Heart left ventricle (tissue), 16 donors: ENCODE measurements around the gene CNOT4. TPM values are rescaled to one million over a fixed set of nuclear protein-coding genes. Genes with fewer than 3 reads are reported as not detected.
"Not testable (repeated sequence)": the region's sequence is repeated elsewhere in the genome, so short reads cannot be mapped to it uniquely, and the experiment has no call there.

Experiments used
- ATAC-seq, 4 donors: fragments of 200-7000 bp; cut with Tn5 transposase; one replicate each; pipeline ENCODE4 v1.9.1; 2020 to 2022; ENCODE audit warnings: moderate library complexity in 4 of 4, mild to moderate bottlenecking in 3 of 4, moderate number of reproducible peaks in 1 of 4
- DNase-seq, 5 donors: peaks; one replicate each; pipeline ENCODE4 v3.0.0-alpha.2; 2020
- H3K27ac ChIP-seq, 12 donors: fragments of 200-600 bp; sonication (generic) in 4 of 12; one replicate each; pipeline versions ENCODE4 v1.5.0 to v1.8.0; 2016 to 2022; ENCODE audit warnings: mild to moderate bottlenecking in 2 of 12
- H3K27me3 ChIP-seq, 9 donors: fragments of 200-600 bp; sonication (generic) in 2 of 9; one replicate each; pipeline versions ENCODE4 v1.5.1 to v1.8.0; 2016 to 2022; ENCODE audit warnings: mild to moderate bottlenecking in 3 of 9
- H3K36me3 ChIP-seq, 9 donors: fragments of 200-600 bp; sonication (generic) in 2 of 9; one replicate each; pipeline versions ENCODE4 v1.5.0 to v1.8.0; 2018 to 2022; ENCODE audit warnings: mild to moderate bottlenecking in 2 of 9
- H3K4me1 ChIP-seq, 12 donors: fragments of 200-600 bp; sonication (generic) in 4 of 12; one replicate each; pipeline versions ENCODE4 v1.5.0 to v1.8.0; 2016 to 2022; ENCODE audit warnings: mild to moderate bottlenecking in 3 of 12
- H3K4me3 ChIP-seq, 12 donors: fragments of 200-600 bp; sonication (generic) in 4 of 12; one replicate each; pipeline versions ENCODE4 v1.5.0 to v1.8.0; 2017 to 2022; ENCODE audit warnings: mild to moderate bottlenecking in 9 of 12, moderate library complexity in 4 of 12
- H3K9me3 ChIP-seq, 12 donors: fragments of 200-600 bp; sonication (generic) in 4 of 12; one replicate each; pipeline versions ENCODE4 v1.5.0 to v1.8.0; 2016 to 2022; ENCODE audit warnings: mild to moderate bottlenecking in 1 of 12
- CTCF ChIP-seq, 12 donors: fragments of 200-600 bp; sonication (generic) in 4 of 12; IDR thresholded peaks; one replicate each; pipeline versions ENCODE4 v1.5.0 to v1.8.0; 2018 to 2022; ENCODE audit warnings: antibody characterized with exemption in 12 of 12, mild to moderate bottlenecking in 5 of 12
- POLR2A ChIP-seq, 2 donors: fragments of 450-650 bp; IDR thresholded peaks; one replicate each; pipeline ENCODE4 v1.6.1; 2017; ENCODE audit warnings: antibody characterized with exemption in 2 of 2, mild to moderate bottlenecking in 2 of 2, moderate library complexity in 2 of 2
- WGBS, 4 donors: extraction: QIAGEN DNeasy Blood & Tissue Kit in 2 of 4; methylation state at CpG; one replicate each; pipeline versions ENCODE4 v1.1.5 to v1.1.7; 2013 to 2018; 5-methylcytosine and 5-hydroxymethylcytosine counted together
- intact Hi-C, 10 donors: fragments of 100-400 bp; cut with DNase I; formaldehyde crosslinking; loops; one replicate each; pipeline versions ENCODE4 v1.11.1 to v1.14.2; 2022
- polyA plus RNA-seq, 2 donors: library from polyadenylated mRNA; stranded (reverse); fragments of 200-250 nt; gene quantifications; one replicate each; pipeline ENCODE4 v1.2.3, GENCODE V29; 2013
- total RNA-seq, 9 donors: library from RNA; depleted of rRNA in 2 of 9; stranded (reverse); fragments of >200 nt in 2 of 9; fragmentation: NEBNext Ultra II Directional in 3 of 9; extraction: Animal tissue kit (Norgen Biotek cat#: 25700) in 3 of 9; gene quantifications; one replicate each; pipeline versions ENCODE4 v1.1.0 to v1.2.4, GENCODE V29; 2016 to 2023
- donor health status: ischemic (EF 13 %, LVEDD 7.1; RV severe dilation, severe dysfunction).
- donor health status: healthy with polysubstance abuse.
- donor health status: DM: no; HTN: yes; CAD: no.
- donor health status: DM: no; HTN: no; CAD: no.
- donor health status: ischemic (EF 25% LVEDD 6.9; RV normal size, moderate dysfunction).
- donor health status: ischemic (EF 25% LVEDD 5.7; RV mildly dilated, moderate dysfunction).
- donor health status: healthy.
- donor health status: DM: yes; HTN: yes; CAD: no.
- donor health status: ischemic (EF 35%, LVEDD 5.7; RV mildly dilated, moderate dysfunction).
- donor health status: nonischemic (EF 11% LVEDD 7.7; RV severe dilation, severe dysfunction).
- donor health status: DM: yes; HTN: yes; CAD: no.
- donor health status: PGD.
- donor health status: ischemic (EF 29% LVEDD 5.4; RV normal size, mild dysfunction).
- donor health status: nonischemic (EF 23%, LVEDD 6.1; RV moderate dilation, normal function).

CNOT4 gene
- total and polyA plus RNA-seq, 11 donors, result 7.9 to 29.2 (median 23.7) TPM

GRCh38 chr7:135322571-135323340 lies 187.1 kb downstream of the CNOT4 start:
- WGBS, 4 donors, result 35 to 53% (median 50%) methylated on average over 1 of the region's 1 CpG
- H3K4me3 ChIP-seq, result no peak overlapping the region
- no peaks in the 10 kb centered on the region for H3K27me3 ChIP-seq
- TF ChIP-seq POLR2A (IDR thresholded peaks at IDR 0.05) (no peak), CTCF (IDR thresholded peaks at IDR 0.05) (no peak)
- H3K9me3 ChIP-seq, result no peaks in the 10 kb centered on the region
- no peak overlapping the region for H3K27ac ChIP-seq
- H3K36me3 ChIP-seq, result no peaks in the 10 kb centered on the region
- intact Hi-C loops, result no loop called here
- peaks cover 0 to 21% (median 8%) of the 10 kb centered on the region in 12 donors for H3K4me1 ChIP-seq
- ATAC-seq (no peak), DNase-seq (no peak)

- Histone ChIP-seq H3K27me3 (no peaks in the 10 kb centered on the region), H3K9me3 (no peaks in the 10 kb centered on the region), H3K36me3 (no peaks in the 10 kb centered on the region), H3K4me3 (no peak overlapping the region), H3K4me1 (peaks cover 0 to 21% (median 8%) of the 10 kb centered on the region in 12 donors), H3K27ac (no peak overlapping the region)
- WGBS, 4 donors, result 64 to 71% (median 68%) methylated on average over 4 of the region's 4 CpGs
- DNase-seq, result no peak
- no peak for TF ChIP-seq CTCF (IDR thresholded peaks at IDR 0.05)
- no peak for TF ChIP-seq POLR2A (IDR thresholded peaks at IDR 0.05)
- peak in 3 of 4 donors; percentile 50 to 81 (median 69) for ATAC-seq
- intact Hi-C loops, result no loop called here
Observed at GRCh38 chr7:135321556-135321955, 188.3 kb downstream of the CNOT4 start.

GRCh38 chr7:135320953-135321352 lies 188.9 kb downstream of the CNOT4 start:
- 88 to 94% (median 90%) methylated on average over 5 to 6 of the region's 6 CpGs for WGBS, 4 donors
- ATAC-seq, H3K9me3 ChIP-seq, DNase-seq, H3K4me3 ChIP-seq, intact Hi-C loops, H3K36me3 ChIP-seq, H3K27me3 ChIP-seq, H3K27ac ChIP-seq: not testable (repeated sequence)
- peaks cover 0 to 21% (median 8%) of the 10 kb centered on the region in 12 donors for H3K4me1 ChIP-seq

- H3K4me1 ChIP-seq, result peaks cover 0 to 21% (median 8%) of the 10 kb centered on the region in 12 donors
- intact Hi-C loops, result no loop called here
- DNase-seq, result peak; percentile 74 to 89 (median 79)
- ATAC-seq, result peak; percentile 56 to 88 (median 83)
- no peak overlapping the region for H3K4me3 ChIP-seq
- 8 to 16% (median 14%) methylated on average over 5 to 8 of the region's 8 CpGs for WGBS, 4 donors
- no peaks in the 10 kb centered on the region for H3K9me3 ChIP-seq
- no peak overlapping the region for H3K27ac ChIP-seq
- TF ChIP-seq CTCF (IDR thresholded peaks at IDR 0.05) (no peak), POLR2A (IDR thresholded peaks at IDR 0.05) (no peak)
- H3K36me3 ChIP-seq, result no peaks in the 10 kb centered on the region
- no peaks in the 10 kb centered on the region for H3K27me3 ChIP-seq
Observed at GRCh38 chr7:135320268-135320667, 189.6 kb downstream of the CNOT4 start.
